Gastroesophageal sphincter (tissue), 3 donors: ENCODE measurements around the gene SLC24A3.

Source experiments
- CTCF ChIP-seq, 4 experiments: fragments of 200-600 bp in 2 of 4; fragments of 450-650 bp in 2 of 4; sonication (generic) in 1 of 4; IDR thresholded peaks; one replicate each; pipeline ENCODE4 v1.5.1; 2017 to 2019; ENCODE audit warnings: antibody characterized with exemption in 4 of 4, mild to moderate bottlenecking in 2 of 4, moderate library complexity in 2 of 4
- EP300 ChIP-seq: sonication (generic); formaldehyde crosslinking; IDR thresholded peaks from one replicate; pipeline ENCODE4 v1.6.1; 2017; ENCODE audit warnings: antibody characterized with exemption, mild to moderate bottlenecking
- POLR2A ChIP-seq, 2 donors: fragments of 450-650 bp; IDR thresholded peaks; one replicate each; pipeline ENCODE4 v1.6.1; 2017; ENCODE audit warnings: antibody characterized with exemption in 2 of 2, mild to moderate bottlenecking in 2 of 2, moderate library complexity in 1 of 2
- POLR2AphosphoS5 ChIP-seq: sonication (generic); formaldehyde crosslinking; IDR thresholded peaks from one replicate; pipeline ENCODE4 v1.6.1; 2017; ENCODE audit warnings: antibody characterized with exemption

- TF ChIP-seq CTCF (IDR thresholded peaks at IDR 0.05) (no peak), POLR2A (IDR thresholded peaks at IDR 0.05) (no peak), POLR2AphosphoS5 (no peak), EP300 (no peak)
Observed at GRCh38 chr20:19653327-19653726, 440.9 kb downstream of the SLC24A3 start.
